SK-N-SH treated with all-trans-retinoic acid at 6 μM for 48 hours (cell line): ENCODE measurements around the gene NELFE.

Experiments used
- ATAC-seq: fragments of 200-7000 bp; cut with Tn5 transposase; 3 replicates; pipeline ENCODE4 v1.9.1; 2020; ENCODE audit warnings: mild to moderate bottlenecking, moderate library complexity
- ARNTL ChIP-seq: fragments of 450-650 bp; formaldehyde crosslinking; IDR thresholded peaks from 2 replicates; pipeline ENCODE4 v1.5.0; 2020; ENCODE audit warnings: low read depth, mild to moderate bottlenecking, moderate library complexity, borderline replicate concordance
- BACH2 ChIP-seq: fragments of 250-450 bp; sonication (Bioruptor Pico); IDR thresholded peaks from 2 replicates; pipeline ENCODE4 v1.9.0; 2021; ENCODE audit warnings: mild to moderate bottlenecking, borderline replicate concordance
- CSDC2 ChIP-seq: fragments of 250-450 bp; sonication (Bioruptor Pico); IDR thresholded peaks from 2 replicates; pipeline ENCODE4 v1.5.0; 2020; ENCODE audit warnings: mild to moderate bottlenecking, moderate library complexity
- ESRRG ChIP-seq: fragments of 250-450 bp; sonication (Bioruptor Pico); IDR thresholded peaks from 2 replicates; pipeline ENCODE4 v1.6.1; 2021; ENCODE audit warnings: mild to moderate bottlenecking
- GLIS3 ChIP-seq: fragments of 250-450 bp; sonication (Bioruptor Pico); IDR thresholded peaks from 2 replicates; pipeline ENCODE4 v1.5.0; 2020; ENCODE audit warnings: mild to moderate bottlenecking, moderate library complexity
- ISL1 ChIP-seq: fragments of 250-450 bp; sonication (Bioruptor Pico); IDR thresholded peaks from 2 replicates; pipeline ENCODE4 v2.1.2; 2022; ENCODE audit warnings: mild to moderate bottlenecking, moderate library complexity
- OSR1 ChIP-seq: fragments of 250-450 bp; sonication (Bioruptor Pico); IDR thresholded peaks from 2 replicates; pipeline ENCODE4 v1.8.0; 2022; ENCODE audit warnings: moderate library complexity, mild to moderate bottlenecking, inconsistent platforms
- PPARA ChIP-seq: fragments of 250-450 bp; sonication (Bioruptor Pico); IDR thresholded peaks from 2 replicates; pipeline ENCODE4 v1.5.0; 2020; ENCODE audit warnings: mild to moderate bottlenecking, borderline replicate concordance
- RARB ChIP-seq: fragments of 250-450 bp; sonication (Bioruptor Pico); IDR thresholded peaks from 2 replicates; pipeline ENCODE4 v1.8.0; 2021; ENCODE audit warnings: mild to moderate bottlenecking, moderate library complexity
- SNAI2 ChIP-seq: fragments of 250-450 bp; sonication (Bioruptor Pico); IDR thresholded peaks from 2 replicates; pipeline ENCODE4 v1.5.0; 2020; ENCODE audit warnings: mild to moderate bottlenecking, moderate library complexity
- TOX ChIP-seq: fragments of 250-450 bp; sonication (Bioruptor Pico); IDR thresholded peaks from 2 replicates; pipeline ENCODE4 v1.8.0; 2021; ENCODE audit warnings: mild to moderate bottlenecking, moderate library complexity, borderline replicate concordance
- ZC3H10 ChIP-seq: fragments of 250-450 bp; sonication (Bioruptor Pico); IDR thresholded peaks from 2 replicates; pipeline ENCODE4 v1.5.1; 2021; ENCODE audit warnings: mild to moderate bottlenecking, moderate library complexity
- ZFP3 ChIP-seq: fragments of 250-450 bp; sonication (Bioruptor Pico); IDR thresholded peaks from 2 replicates; pipeline ENCODE4 v1.5.0; 2020; ENCODE audit warnings: mild to moderate bottlenecking, moderate library complexity
- ZNF565 ChIP-seq: fragments of 450-650 bp; formaldehyde crosslinking; conservative IDR thresholded peaks from 2 replicates; pipeline ENCODE4 v1.5.0; 2020; ENCODE audit warnings: low read depth, mild to moderate bottlenecking, moderate library complexity
- ZNF8 ChIP-seq: fragments of 450-650 bp; formaldehyde crosslinking; IDR thresholded peaks from 2 replicates; pipeline ENCODE4 v1.5.0; 2020; ENCODE audit warnings: mild to moderate bottlenecking, moderate library complexity
- TF ChIP-seq, protein P1 (sequence below): fragments of 250-450 bp; sonication (Bioruptor Pico); IDR thresholded peaks from 2 replicates; pipeline ENCODE4 v1.5.1; 2020; ENCODE audit warnings: low read depth, mild to moderate bottlenecking, moderate library complexity
- TF ChIP-seq, protein P2 (sequence below): fragments of 250-450 bp; sonication (Bioruptor Pico); IDR thresholded peaks from 2 replicates; pipeline ENCODE4 v1.5.0; 2020; ENCODE audit warnings: mild to moderate bottlenecking, moderate library complexity
- TF ChIP-seq, protein P3 (sequence below): fragments of 250-450 bp; sonication (Bioruptor Pico); IDR thresholded peaks from 2 replicates; pipeline ENCODE4 v1.5.1; 2021; ENCODE audit warnings: mild to moderate bottlenecking, moderate library complexity
- TF ChIP-seq, protein P4 (sequence below): fragments of 250-450 bp; sonication (Bioruptor Pico); IDR thresholded peaks from 2 replicates; pipeline ENCODE4 v1.8.0; 2020; ENCODE audit warnings: mild to moderate bottlenecking, moderate library complexity, borderline replicate concordance
- TF ChIP-seq, protein P5 (sequence below): fragments of 250-450 bp; sonication (Bioruptor Pico); IDR thresholded peaks from 2 replicates; pipeline ENCODE4 v1.8.0; 2021; ENCODE audit warnings: low read depth, mild to moderate bottlenecking, moderate library complexity, borderline replicate concordance

The NELFE gene

DNA sequence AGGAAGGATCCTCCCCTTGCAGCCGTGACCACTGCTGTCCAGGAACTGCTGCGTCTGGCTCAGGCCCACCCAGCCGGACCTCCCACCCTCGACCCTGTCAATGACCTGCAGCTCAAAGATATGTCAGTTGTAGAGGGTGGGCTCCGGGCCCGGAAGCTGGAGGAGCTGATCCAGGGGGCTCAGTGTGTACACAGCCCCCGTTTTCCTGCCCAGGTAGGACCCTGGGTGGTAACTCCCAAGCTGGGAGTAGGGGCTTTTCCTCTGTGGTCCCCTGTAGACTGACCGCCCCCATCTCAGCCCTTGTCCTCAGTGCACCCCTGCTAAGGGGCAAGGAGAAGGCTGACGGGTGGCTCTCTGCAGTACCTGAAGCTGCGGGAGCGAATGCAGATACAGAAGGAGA is 9.6 kb upstream of the NELFE start:
- no peak for ATAC-seq

DNA sequence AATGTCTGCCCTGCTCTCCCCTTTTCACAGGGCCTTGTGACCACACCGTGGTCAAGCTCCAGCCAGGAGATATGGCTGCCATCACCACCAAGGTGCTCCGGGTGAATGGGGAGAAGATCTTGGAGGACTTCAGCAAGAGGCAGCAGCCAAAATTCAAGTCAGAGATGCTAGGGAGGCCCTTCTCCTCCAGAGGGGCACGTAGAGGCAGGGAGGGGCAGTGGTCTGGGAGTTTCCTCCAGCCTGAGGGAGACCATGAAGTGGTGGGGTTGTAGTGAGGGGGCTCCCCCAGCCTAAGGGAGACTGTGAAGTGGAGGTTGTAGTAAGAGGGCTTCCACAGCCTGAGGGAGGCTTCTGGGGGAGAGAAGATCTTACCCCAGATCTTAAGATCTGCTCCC is 9.2 kb upstream of the NELFE start:
- ATAC-seq = no peak
- TF ChIP-seq, protein P1, sequence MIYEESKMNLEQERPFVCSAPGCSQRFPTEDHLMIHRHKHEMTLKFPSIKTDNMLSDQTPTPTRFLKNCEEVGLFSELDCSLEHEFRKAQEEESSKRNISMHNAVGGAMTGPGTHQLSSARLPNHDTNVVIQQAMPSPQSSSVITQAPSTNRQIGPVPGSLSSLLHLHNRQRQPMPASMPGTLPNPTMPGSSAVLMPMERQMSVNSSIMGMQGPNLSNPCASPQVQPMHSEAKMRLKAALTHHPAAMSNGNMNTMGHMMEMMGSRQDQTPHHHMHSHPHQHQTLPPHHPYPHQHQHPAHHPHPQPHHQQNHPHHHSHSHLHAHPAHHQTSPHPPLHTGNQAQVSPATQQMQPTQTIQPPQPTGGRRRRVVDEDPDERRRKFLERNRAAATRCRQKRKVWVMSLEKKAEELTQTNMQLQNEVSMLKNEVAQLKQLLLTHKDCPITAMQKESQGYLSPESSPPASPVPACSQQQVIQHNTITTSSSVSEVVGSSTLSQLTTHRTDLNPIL (CRISPR knock-in tag) = no peak
- TF ChIP-seq TOX (CRISPR knock-in tag) (no peak), ISL1 (CRISPR knock-in tag) (no peak), CSDC2 (CRISPR knock-in tag) (no peak), PPARA (CRISPR knock-in tag) (no peak), RARB (CRISPR knock-in tag) (no peak), BACH2 (no peak), ZFP3 (CRISPR knock-in tag) (no peak), ARNTL (CRISPR knock-in tag) (no peak), OSR1 (no peak)
- TF ChIP-seq, protein P2, sequence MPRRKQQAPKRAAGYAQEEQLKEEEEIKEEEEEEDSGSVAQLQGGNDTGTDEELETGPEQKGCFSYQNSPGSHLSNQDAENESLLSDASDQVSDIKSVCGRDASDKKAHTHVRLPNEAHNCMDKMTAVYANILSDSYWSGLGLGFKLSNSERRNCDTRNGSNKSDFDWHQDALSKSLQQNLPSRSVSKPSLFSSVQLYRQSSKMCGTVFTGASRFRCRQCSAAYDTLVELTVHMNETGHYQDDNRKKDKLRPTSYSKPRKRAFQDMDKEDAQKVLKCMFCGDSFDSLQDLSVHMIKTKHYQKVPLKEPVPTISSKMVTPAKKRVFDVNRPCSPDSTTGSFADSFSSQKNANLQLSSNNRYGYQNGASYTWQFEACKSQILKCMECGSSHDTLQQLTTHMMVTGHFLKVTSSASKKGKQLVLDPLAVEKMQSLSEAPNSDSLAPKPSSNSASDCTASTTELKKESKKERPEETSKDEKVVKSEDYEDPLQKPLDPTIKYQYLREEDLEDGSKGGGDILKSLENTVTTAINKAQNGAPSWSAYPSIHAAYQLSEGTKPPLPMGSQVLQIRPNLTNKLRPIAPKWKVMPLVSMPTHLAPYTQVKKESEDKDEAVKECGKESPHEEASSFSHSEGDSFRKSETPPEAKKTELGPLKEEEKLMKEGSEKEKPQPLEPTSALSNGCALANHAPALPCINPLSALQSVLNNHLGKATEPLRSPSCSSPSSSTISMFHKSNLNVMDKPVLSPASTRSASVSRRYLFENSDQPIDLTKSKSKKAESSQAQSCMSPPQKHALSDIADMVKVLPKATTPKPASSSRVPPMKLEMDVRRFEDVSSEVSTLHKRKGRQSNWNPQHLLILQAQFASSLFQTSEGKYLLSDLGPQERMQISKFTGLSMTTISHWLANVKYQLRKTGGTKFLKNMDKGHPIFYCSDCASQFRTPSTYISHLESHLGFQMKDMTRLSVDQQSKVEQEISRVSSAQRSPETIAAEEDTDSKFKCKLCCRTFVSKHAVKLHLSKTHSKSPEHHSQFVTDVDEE (CRISPR knock-in tag) = no peak
- TF ChIP-seq, protein P3, sequence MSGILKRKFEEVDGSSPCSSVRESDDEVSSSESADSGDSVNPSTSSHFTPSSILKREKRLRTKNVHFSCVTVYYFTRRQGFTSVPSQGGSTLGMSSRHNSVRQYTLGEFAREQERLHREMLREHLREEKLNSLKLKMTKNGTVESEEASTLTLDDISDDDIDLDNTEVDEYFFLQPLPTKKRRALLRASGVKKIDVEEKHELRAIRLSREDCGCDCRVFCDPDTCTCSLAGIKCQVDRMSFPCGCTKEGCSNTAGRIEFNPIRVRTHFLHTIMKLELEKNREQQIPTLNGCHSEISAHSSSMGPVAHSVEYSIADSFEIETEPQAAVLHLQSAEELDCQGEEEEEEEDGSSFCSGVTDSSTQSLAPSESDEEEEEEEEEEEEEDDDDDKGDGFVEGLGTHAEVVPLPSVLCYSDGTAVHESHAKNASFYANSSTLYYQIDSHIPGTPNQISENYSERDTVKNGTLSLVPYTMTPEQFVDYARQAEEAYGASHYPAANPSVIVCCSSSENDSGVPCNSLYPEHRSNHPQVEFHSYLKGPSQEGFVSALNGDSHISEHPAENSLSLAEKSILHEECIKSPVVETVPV (CRISPR knock-in tag) = no peak
- TF ChIP-seq, protein P4, sequence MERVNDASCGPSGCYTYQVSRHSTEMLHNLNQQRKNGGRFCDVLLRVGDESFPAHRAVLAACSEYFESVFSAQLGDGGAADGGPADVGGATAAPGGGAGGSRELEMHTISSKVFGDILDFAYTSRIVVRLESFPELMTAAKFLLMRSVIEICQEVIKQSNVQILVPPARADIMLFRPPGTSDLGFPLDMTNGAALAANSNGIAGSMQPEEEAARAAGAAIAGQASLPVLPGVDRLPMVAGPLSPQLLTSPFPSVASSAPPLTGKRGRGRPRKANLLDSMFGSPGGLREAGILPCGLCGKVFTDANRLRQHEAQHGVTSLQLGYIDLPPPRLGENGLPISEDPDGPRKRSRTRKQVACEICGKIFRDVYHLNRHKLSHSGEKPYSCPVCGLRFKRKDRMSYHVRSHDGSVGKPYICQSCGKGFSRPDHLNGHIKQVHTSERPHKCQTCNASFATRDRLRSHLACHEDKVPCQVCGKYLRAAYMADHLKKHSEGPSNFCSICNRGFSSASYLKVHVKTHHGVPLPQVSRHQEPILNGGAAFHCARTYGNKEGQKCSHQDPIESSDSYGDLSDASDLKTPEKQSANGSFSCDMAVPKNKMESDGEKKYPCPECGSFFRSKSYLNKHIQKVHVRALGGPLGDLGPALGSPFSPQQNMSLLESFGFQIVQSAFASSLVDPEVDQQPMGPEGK (CRISPR knock-in tag) = no peak

More for the DNA sequence above, 9.6 kb upstream of the NELFE start:
- TF ChIP-seq ARNTL (CRISPR knock-in tag) (no peak), OSR1 (no peak), CSDC2 (CRISPR knock-in tag) (no peak), ESRRG (CRISPR knock-in tag) (no peak), ZC3H10 (CRISPR knock-in tag) (no peak), ZNF8 (CRISPR knock-in tag) (no peak), TOX (CRISPR knock-in tag) (no peak), SNAI2 (no peak), RARB (CRISPR knock-in tag) (no peak), ZNF565 (no peak), BACH2 (no peak), GLIS3 (CRISPR knock-in tag) (no peak)
- TF ChIP-seq, protein P5, sequence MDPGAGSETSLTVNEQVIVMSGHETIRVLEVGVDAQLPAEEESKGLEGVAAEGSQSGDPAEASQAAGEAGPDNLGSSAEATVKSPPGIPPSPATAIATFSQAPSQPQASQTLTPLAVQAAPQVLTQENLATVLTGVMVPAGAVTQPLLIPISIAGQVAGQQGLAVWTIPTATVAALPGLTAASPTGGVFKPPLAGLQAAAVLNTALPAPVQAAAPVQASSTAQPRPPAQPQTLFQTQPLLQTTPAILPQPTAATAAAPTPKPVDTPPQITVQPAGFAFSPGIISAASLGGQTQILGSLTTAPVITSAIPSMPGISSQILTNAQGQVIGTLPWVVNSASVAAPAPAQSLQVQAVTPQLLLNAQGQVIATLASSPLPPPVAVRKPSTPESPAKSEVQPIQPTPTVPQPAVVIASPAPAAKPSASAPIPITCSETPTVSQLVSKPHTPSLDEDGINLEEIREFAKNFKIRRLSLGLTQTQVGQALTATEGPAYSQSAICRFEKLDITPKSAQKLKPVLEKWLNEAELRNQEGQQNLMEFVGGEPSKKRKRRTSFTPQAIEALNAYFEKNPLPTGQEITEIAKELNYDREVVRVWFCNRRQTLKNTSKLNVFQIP (CRISPR knock-in tag) = no peak
- TF ChIP-seq, protein P4 (CRISPR knock-in tag) = no peak
- TF ChIP-seq, protein P3 (CRISPR knock-in tag) = no peak
- TF ChIP-seq, protein P2 (CRISPR knock-in tag) = no peak
